HepG2 (cell line): ENCODE measurements around the gene PGRMC2.

Experiments used
- EP300 ChIP-seq, 3 experiments: sonication (generic) in 1 of 3; formaldehyde crosslinking in 1 of 3; IDR thresholded peaks; 2 replicates each; pipeline versions ENCODE4 v1.5.1 to v1.6.1; 2011 to 2020; ENCODE audit warnings: low read depth in 2 of 3, low read length in 2 of 3, borderline replicate concordance in 1 of 3, improper control_type of control experiment in 1 of 3, mild to moderate bottlenecking in 1 of 3, missing genetic modification reagents in 1 of 3, moderate library complexity in 1 of 3
- NFYB ChIP-seq: sonication (generic); formaldehyde crosslinking; IDR thresholded peaks from 2 replicates; pipeline ENCODE4 v1.4.0; 2020; ENCODE audit warnings: missing genetic modification reagents
- SALL2 ChIP-seq: sonication (generic); formaldehyde crosslinking; IDR thresholded peaks from 2 replicates; pipeline ENCODE4 v1.8.1; 2023; ENCODE audit warnings: mild to moderate bottlenecking, missing genetic modification reagents, inconsistent platforms
- USF2 ChIP-seq, 2 experiments: sonication (generic) in 1 of 2; formaldehyde crosslinking in 1 of 2; IDR thresholded peaks; 2 replicates each; pipeline versions ENCODE4 v1.5.1 to v1.6.1; 2011 to 2020; ENCODE audit warnings: borderline replicate concordance in 1 of 2, low read depth in 1 of 2, low read length in 1 of 2, mild to moderate bottlenecking in 1 of 2, missing genetic modification reagents in 1 of 2, moderate library complexity in 1 of 2
- ZNF318 ChIP-seq: sonication (generic); formaldehyde crosslinking; IDR thresholded peaks from 2 replicates; pipeline ENCODE4 v1.4.0; 2020; ENCODE audit warnings: mild to moderate bottlenecking, missing genetic modification reagents
- ZNF512B ChIP-seq: sonication (generic); formaldehyde crosslinking; IDR thresholded peaks from 2 replicates; pipeline ENCODE4 v1.5.1; 2020; ENCODE audit warnings: missing genetic modification reagents, mild to moderate bottlenecking, borderline replicate concordance

- TF ChIP-seq ZNF512B (CRISPR knock-in tag) (no peak), ZNF318 (CRISPR knock-in tag) (no peak), SALL2 (CRISPR knock-in tag) (no peak), USF2 (IDR thresholded peaks at IDR 0.05; ENCODE audit: low read depth, low read length) (no peak), USF2 (CRISPR knock-in tag; IDR thresholded peaks at IDR 0.05; ENCODE audit: borderline replicate concordance) (no peak), NFYB (CRISPR knock-in tag) (no peak), EP300 (IDR thresholded peaks at IDR 0.05; ENCODE audit: low read depth in 2 of 2, low read length in 2 of 2) (no peak), EP300 (CRISPR knock-in tag; IDR thresholded peaks at IDR 0.05; ENCODE audit: borderline replicate concordance) (no peak)
Measured at GRCh38 chr4:128298146-128298758, 10.6 kb upstream of the PGRMC2 start.
